ENCODE data around the gene TRIM60.
"Not testable (repeated sequence)": the region's sequence is repeated elsewhere in the genome, so short reads cannot be mapped to it uniquely, and the experiment has no call there.

GRCh38 chr4:164990786-164991185, 41.0 kb upstream of the TRIM60 start:
- TF ChIP-seq CTCF (IDR thresholded peaks at IDR 0.05; ENCODE audit: insufficient read depth, low read depth, low read length); EZH2 (IDR thresholded peaks at IDR 0.05; ENCODE audit: insufficient read depth, low read length): not testable (repeated sequence)
